ENCODE measurements around the gene EXOC3. TPM values are rescaled to one million over a fixed set of nuclear protein-coding genes. Genes with fewer than 3 reads are reported as not detected.

The EXOC3 gene
- total RNA-seq, 1 experiment from 2014 or later, result 55.0 TPM

DNA sequence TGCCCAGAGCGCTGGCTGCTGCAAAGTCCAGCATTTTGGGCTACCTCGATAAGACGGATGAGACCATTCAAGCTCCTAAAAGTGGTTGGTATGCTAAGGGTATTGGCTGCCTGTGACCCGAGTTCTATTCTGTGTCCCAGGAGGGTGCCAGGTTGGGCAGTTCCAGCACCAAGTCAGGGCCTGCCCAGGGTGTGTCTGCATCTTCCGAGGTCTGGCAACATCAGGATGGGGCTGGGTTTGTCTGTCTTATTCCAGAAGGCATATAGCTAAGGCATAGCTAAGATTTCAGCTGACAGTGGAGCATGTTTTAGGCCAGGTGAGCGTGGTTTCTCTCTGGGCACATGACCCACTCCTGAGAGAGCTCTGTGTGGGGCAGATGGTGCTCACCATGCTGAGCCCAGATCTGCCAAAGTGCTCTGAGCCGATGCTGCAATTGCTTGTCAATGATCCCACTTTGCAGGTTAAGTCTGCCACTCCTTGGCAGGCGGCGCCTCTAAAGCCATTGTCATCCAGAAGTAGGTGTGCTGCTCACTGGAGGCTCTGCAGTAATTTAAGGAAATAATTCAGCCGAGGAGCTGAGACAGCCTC lies 73.5 kb downstream of the EXOC3 start:
- Histone ChIP-seq H3K36me3 (ENCODE audit: control insufficient read depth, insufficient read depth, low read length) (no peaks in the 10 kb centered on the region), H3K27ac (ENCODE audit: low read length) (no peak overlapping the region), H3K4me3 (ENCODE audit: low read depth in 2 of 2, low read length in 2 of 2) (no peak overlapping the region), H3K27me3 (ENCODE audit: control insufficient read depth, insufficient read depth, low read length) (no peaks in the 10 kb centered on the region), H3K9me3 (ENCODE audit: control insufficient read depth, insufficient read depth, low read depth, low read length) (no peaks in the 10 kb centered on the region), H3K4me1 (ENCODE audit: control insufficient read depth, insufficient read depth, low read length) (no peaks in the 10 kb centered on the region)
- TF ChIP-seq POLR2AphosphoS5 (IDR thresholded peaks at IDR 0.05; ENCODE audit: low read depth, low read length), result no peak
- TF ChIP-seq, protein P1, sequence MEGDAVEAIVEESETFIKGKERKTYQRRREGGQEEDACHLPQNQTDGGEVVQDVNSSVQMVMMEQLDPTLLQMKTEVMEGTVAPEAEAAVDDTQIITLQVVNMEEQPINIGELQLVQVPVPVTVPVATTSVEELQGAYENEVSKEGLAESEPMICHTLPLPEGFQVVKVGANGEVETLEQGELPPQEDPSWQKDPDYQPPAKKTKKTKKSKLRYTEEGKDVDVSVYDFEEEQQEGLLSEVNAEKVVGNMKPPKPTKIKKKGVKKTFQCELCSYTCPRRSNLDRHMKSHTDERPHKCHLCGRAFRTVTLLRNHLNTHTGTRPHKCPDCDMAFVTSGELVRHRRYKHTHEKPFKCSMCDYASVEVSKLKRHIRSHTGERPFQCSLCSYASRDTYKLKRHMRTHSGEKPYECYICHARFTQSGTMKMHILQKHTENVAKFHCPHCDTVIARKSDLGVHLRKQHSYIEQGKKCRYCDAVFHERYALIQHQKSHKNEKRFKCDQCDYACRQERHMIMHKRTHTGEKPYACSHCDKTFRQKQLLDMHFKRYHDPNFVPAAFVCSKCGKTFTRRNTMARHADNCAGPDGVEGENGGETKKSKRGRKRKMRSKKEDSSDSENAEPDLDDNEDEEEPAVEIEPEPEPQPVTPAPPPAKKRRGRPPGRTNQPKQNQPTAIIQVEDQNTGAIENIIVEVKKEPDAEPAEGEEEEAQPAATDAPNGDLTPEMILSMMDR (IDR thresholded peaks at IDR 0.05), result no peak
- no peak for TF ChIP-seq TCF7L2 (IDR thresholded peaks at IDR 0.05; ENCODE audit: low read depth, low read length)
- TF ChIP-seq REST (IDR thresholded peaks at IDR 0.05; ENCODE audit: insufficient read depth in 1 of 2, low read depth in 2 of 2, low read length in 1 of 2), result no peak
- no peak for TF ChIP-seq SIN3A (IDR thresholded peaks at IDR 0.05; ENCODE audit: borderline replicate concordance, insufficient read depth, low read depth, low read length)
- intact Hi-C loops (cut with micrococcal nuclease; ENCODE audit: unreplicated experiment) (no loop called here), in situ Hi-C loops (cut with HindIII; ENCODE audit: low pct_unique_long_range_greater_than_20kb, low sequenced_read_pairs) (no loop called here)
- BruUV-seq (replicated peaks), result no TSS peak
- no peak for DNase-seq (ENCODE audit: low read depth, low spot score)
- ChIA-PET POLR2A (interaction anchor here (0.5 kb wide), 1 partner anchor 99 kb away, joined by 3 read pairs; no protein-coding TSS in a partner anchor), CTCF (no interaction called here)
- no peak for ATAC-seq

Other genes starting within 250 kb of the EXOC3 start
- gene CCDC127, start 225.0 kb upstream of the EXOC3 start, total RNA-seq (2021; ENCODE audit: unreplicated experiment), result 8.1 TPM
- gene SDHA, start 224.9 kb upstream of the EXOC3 start, total RNA-seq (2021; ENCODE audit: unreplicated experiment), result 171 TPM
- 148 TPM for gene PDCD6, start 171.5 kb upstream of the EXOC3 start, total RNA-seq (2021; ENCODE audit: unreplicated experiment)
- gene AHRR, start 121.5 kb upstream of the EXOC3 start, total RNA-seq (2021; ENCODE audit: unreplicated experiment), result 23.6 TPM
- 2.0 TPM for gene SLC9A3, start 81.3 kb downstream of the EXOC3 start, total RNA-seq (2021; ENCODE audit: unreplicated experiment)
- gene CEP72, start 169.2 kb downstream of the EXOC3 start, total RNA-seq (2021; ENCODE audit: unreplicated experiment), result 33.2 TPM